SIG-M5 (cell line): ENCODE results near the gene ATF6.

Experiments used
- DNase-seq: peaks from one replicate; lab custom pipeline; 2025; lab: John Stamatoyannopoulos, UW

The ATF6 gene

DNA sequence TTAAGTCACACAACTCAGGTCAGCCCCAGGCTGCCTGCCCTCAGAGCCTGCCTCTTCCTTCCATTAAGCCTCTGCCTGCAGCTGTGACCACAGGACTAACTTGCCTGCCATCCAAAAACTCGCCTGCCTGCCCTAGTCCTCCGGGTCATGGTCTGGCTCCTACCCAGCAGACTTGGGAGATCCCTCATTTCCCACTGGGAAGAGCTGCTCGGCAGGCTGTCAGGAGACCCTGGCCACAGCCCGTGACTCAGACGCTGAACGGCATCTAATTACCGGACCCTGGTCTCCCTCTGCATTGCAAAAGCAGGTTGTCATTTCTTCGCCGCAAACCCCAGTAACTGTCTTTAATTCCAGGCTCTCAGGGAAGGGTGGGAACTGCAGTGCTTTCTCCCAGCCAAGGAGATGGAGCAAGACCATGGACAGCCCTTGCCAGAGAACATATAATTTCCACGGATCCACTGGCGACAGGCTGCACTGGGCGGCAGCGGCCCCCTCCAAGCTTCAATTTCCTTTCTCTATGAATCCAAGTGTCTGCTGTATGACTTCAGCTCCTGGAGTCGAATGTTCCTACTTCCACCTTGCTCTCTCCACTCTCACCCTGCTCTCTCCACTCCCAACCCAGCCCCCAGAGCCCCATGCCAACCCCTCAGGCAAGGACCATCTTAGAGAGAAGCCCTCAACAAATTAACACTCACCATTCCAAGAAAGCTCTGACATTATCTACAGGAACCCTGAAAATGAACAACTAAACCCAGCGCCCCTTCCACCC is 237.1 kb downstream of the ATF6 start:
- DNase-seq, result no peak

DNA sequence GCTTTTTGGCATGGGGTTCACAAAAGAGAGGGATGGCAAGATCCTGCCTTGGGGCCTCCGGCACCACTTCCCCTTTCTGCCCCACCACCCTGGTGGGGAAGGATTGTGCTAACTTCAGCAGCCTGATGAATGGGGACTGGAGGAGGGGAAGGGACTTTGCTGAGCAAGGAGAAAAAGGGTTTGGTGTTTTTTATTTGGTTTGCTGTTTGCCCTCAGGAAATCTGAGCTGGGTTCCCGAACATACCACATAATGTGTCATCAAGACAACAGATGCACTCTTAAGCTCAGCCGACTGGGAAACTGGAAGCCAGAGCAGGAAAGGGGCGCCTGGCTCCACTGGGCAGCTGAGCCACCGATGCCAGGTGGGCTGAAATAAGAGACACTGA is 237.7 kb downstream of the ATF6 start:
- DNase-seq, result peak; percentile 30

DNA sequence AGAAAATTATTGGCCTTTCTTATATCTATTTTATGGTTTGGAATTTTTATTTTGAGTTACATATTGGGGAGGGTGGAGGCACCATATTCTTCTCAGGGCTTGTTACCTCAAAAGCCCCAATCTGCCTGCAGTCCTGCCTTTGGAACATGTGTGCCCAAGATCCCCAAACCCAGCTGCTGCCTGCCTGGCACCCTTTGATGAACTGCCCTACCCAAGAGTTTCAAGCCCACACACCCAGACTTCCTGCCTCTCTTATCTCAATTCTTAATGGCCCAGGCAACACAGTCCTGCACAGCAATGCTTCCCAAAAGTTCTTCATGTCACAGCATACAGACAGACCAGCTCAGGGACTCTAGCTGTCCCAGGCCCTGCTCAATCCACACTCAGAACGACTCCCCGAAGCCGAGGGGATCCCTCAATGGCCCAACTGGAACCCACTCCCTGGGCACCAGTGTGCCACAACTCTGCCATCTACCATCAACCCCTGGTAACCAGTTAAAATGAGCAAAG is 238.4 kb downstream of the ATF6 start:
- no peak for DNase-seq

DNA sequence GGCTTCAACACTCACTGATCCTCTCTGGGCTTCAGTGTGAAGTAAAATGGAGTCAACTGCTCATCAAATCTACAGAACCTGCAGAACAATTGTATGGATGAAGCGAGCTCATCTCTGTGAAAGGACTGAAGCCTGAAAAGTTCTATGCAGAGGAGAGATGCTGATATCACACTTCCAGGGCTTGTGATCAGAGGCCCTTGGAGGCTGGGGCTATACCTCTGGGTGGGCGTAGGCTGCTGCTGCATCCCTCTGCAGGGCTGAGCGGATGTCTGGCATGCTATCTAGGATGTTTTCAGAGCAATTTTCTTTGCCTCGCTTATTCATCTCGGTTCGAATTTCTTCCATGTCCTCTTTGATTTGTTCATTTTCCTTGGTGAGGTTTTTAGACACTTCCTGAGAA is 240.0 kb downstream of the ATF6 start:
- no peak for DNase-seq

DNA sequence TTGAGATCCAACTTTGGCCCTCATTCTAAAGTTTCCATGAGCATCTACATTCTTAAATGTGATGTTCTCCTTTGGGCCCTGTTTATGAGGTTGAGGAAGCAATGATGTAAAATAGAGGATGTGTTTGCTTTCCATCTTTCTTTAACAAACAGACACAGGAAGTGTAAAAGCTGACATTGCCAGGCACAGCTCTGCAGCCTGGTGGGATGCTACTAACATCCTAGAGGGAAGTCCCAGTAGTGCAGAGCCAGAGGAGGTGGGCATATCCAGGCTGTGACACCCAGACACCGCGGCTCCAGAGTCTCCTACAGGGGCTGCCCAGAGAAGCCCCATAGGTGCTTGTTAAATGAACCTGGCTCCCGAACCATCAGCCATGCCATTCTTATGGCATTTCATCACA is 241.3 kb downstream of the ATF6 start:
- no peak for DNase-seq

DNA sequence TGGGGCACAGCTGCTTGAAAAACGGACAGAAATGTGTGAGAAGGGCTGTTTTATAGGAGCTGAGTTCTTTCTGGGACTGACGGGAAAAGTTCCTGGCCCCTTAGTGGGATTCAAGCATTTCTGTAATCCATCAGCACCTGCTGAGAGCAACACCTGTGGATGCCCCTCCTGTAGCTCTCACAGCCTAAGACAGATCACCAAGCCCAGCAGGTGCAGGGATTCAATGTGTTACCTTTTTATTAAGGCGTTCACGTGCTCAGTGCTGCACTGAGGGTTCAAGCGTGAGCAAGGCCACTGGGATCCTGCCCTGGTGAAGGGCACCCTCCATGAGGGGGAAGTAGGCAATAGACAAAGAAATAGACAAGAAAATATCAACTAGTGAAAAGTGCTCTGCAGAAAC is 242.7 kb downstream of the ATF6 start:
- DNase-seq, result no peak

DNA sequence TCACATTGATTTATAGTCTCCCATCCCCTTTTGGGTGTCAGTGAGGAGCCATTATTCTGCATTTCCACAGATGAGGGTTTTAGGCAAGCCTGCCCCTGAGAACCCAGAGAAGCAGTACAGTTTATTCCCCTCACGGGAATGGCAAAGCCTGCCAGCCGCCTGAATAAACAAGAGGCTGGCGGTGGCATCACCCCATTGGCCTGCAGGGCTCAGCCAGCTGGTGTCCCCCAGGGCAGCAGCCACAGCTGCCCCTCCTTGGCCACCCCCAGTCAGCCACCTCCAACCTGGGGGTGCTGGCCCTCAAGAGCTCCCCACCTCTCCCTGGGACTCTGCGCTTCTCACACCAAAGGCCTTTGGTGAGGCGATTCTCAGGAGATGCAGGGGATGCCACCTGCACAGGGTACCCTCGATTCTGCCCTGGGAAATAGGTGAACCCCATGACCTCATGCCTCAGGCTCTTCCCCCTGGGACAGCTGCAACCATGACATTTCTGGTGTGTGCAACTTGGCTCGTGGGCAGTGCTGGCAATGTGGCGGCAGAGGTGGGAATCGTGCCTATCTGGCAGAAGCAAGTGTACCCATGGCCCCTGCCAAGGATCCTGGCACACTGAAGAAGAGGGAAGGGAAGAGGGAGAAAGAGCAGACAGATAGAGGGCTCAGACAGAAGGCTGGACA is 243.5 kb downstream of the ATF6 start:
- DNase-seq, result no peak

DNA sequence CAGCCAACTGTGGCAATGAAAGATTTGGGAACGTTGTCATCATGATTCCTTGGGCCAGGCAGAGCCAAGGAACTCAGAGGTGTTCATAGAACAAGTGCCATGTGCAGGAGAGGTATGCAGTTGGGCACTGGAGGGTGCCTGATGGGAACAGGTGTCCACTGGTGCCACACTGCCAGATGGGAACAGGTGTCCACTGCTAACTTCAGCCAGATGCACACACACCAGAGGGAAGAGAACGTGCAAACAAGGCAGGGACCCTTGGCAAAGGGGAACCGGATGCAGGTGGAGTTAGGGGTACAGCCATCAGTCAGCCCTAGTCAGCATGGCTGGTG is 244.0 kb downstream of the ATF6 start:
- DNase-seq, result no peak

DNA sequence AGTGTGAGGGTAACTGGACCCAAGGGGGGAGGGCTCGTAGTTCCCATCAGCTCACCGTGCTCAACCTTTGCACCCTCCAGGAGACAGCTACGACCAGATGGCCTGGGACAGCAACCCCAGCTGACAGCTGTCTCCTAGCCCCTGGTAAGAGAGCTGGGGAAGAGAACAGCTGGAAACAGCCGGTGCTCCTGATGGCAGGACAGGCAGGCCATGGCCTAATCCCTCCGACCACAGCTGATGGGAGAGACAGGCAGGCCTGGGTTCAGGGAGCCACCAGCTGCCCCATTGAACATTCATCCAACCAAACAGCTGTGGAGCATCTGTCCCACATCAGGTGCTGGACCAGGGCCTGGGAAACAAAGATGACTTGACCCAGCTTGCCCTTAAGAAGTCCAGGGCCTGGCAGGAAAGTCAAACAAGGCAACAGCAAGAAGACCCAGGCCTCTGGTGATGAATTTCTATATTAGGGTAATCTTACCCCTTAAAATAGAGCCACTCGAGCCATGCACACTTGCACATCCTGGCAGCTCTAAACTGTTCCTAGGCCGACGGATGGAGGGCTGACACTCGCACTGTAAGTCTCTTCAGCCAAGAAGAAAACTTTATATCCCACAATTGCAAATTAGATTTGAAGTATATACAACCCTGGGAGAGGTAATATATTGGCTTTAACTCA is 245.4 kb downstream of the ATF6 start:
- DNase-seq, result no peak

DNA sequence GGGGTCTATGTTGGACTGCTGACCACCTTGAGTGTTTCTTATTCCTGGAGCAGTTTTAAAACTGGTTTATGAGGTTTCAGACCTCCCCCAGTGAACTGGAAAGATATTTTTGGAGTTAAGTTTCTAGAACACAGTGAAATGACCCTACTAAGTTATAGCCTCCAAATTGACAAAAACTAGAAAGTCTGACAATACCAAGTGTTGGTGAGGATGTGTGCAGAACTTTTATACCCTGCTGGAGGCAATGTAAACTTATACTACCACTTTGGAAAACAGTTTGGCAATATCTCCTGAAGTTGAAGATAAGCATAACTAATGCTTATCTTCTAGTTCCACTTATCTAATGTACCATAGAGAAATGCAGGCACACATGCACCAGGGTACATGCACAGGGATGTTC is 247.2 kb downstream of the ATF6 start:
- no peak for DNase-seq
